ENCODE results near the gene NUTM2A.
"Not testable (repeated sequence)": the region's sequence is repeated elsewhere in the genome, so short reads cannot be mapped to it uniquely, and the experiment has no call there.

Gene NUTM2A, protein sequence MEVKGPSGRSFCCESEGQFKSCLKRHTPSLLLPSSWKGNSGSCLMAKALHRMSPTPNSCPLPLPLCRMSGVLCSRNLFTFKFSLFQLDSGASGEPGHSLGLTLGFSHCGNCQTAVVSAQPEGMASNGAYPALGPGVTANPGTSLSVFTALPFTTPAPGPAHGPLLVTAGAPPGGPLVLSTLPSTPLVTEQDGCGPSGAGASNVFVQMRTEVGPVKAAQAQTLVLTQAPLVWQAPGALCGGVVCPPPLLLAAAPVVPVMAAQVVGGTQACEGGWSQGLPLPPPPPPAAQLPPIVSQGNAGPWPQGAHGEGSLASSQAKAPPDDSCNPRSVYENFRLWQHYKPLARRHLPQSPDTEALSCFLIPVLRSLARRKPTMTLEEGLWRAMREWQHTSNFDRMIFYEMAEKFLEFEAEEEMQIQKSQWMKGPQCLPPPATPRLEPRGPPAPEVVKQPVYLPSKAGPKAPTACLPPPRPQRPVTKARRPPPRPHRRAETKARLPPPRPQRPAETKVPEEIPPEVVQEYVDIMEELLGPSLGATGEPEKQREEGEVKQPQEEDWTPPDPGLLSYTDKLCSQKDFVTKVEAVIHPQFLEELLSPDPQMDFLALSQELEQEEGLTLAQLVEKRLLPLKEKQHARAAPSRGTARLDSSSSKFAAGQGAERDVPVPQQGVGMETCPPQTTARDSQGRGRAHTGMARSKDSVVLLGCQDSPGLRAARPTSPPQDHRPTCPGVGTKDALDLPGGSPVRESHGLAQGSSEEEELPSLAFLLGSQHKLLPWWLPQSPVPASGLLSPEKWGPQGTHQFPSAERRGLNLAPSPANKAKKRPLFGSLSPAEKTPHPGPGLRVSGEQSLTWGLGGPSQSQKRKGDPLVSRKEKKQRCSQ

GRCh38 chr10:87225148-87225547 lies at the start of gene NUTM2A:
NUTM2A (plus strand) TSS chr10:87225448; CDS start chr10:87225831, 383 bp downstream.
- not testable (repeated sequence) for H4K20me1 ChIP-seq (ENCODE audit: insufficient read depth, low read length); H3F3A ChIP-seq (ENCODE audit: insufficient read depth, low read length); H3K27me3 ChIP-seq (replicated peaks; ENCODE audit: insufficient read depth, low read length); H3K9me2 ChIP-seq (replicated peaks; ENCODE audit: insufficient read depth, low read length); H3K4me1 ChIP-seq (ENCODE audit: low read length); H3K4me3 ChIP-seq (ENCODE audit: low read length); H3K4me2 ChIP-seq (ENCODE audit: low read depth, low read length); H3K27ac ChIP-seq (ENCODE audit: low read length); DNase-seq; H2AFZ ChIP-seq (ENCODE audit: low read length); H3K36me3 ChIP-seq (replicated peaks; ENCODE audit: insufficient read depth, low read length); H3K9ac ChIP-seq (ENCODE audit: low read length); H3K9me3 ChIP-seq (replicated peaks; ENCODE audit: insufficient read depth, low read length); H3K79me2 ChIP-seq (ENCODE audit: low read length)

- H3K27ac ChIP-seq (ENCODE audit: low read length); DNase-seq; H3K4me1 ChIP-seq (ENCODE audit: low read length); H3K36me3 ChIP-seq (replicated peaks; ENCODE audit: insufficient read depth, low read length); H3K9ac ChIP-seq (ENCODE audit: low read length); H3K79me2 ChIP-seq (ENCODE audit: low read length); H3K9me2 ChIP-seq (replicated peaks; ENCODE audit: insufficient read depth, low read length); H2AFZ ChIP-seq (ENCODE audit: low read length); H3K4me2 ChIP-seq (ENCODE audit: low read depth, low read length); H3K27me3 ChIP-seq (replicated peaks; ENCODE audit: insufficient read depth, low read length); H4K20me1 ChIP-seq (ENCODE audit: insufficient read depth, low read length); H3K9me3 ChIP-seq (replicated peaks; ENCODE audit: insufficient read depth, low read length); H3K4me3 ChIP-seq (ENCODE audit: low read length); H3F3A ChIP-seq (ENCODE audit: insufficient read depth, low read length): not testable (repeated sequence)
These were observed 47.7 kb upstream of the NUTM2A start for GRCh38 chr10:87177587-87177986.

DNA sequence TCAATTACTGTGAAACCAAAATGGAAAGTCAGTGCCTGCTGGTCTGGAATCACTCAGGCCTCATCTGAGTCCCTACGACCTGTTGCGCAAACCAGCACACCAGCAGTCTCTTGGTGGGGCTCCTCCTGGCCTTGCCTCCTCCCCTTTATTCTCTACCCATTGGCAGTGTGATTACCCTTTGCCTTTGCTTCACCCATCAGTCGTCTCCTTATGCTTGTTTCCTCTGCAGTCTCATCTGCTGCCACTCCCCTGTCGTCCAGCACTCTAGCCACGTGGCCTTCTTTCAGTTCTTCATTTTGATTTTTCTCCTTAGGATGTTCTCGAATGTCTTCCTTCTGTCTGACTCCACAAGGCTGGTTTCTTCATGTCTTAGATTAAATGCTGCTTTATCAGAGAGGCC lies 40.8 kb upstream of the NUTM2A start:
- H3K9me3 ChIP-seq (replicated peaks; ENCODE audit: insufficient read depth, low read length); H3F3A ChIP-seq (ENCODE audit: insufficient read depth, low read length); H3K27ac ChIP-seq (ENCODE audit: low read length); H3K4me2 ChIP-seq (ENCODE audit: low read depth, low read length); H3K4me3 ChIP-seq (ENCODE audit: low read length); H3K4me1 ChIP-seq (ENCODE audit: low read length); H3K36me3 ChIP-seq (replicated peaks; ENCODE audit: insufficient read depth, low read length); H3K9ac ChIP-seq (ENCODE audit: low read length); DNase-seq; H3K27me3 ChIP-seq (replicated peaks; ENCODE audit: insufficient read depth, low read length); H4K20me1 ChIP-seq (ENCODE audit: insufficient read depth, low read length); H3K79me2 ChIP-seq (ENCODE audit: low read length); H2AFZ ChIP-seq (ENCODE audit: low read length); H3K9me2 ChIP-seq (replicated peaks; ENCODE audit: insufficient read depth, low read length): not testable (repeated sequence)

DNA sequence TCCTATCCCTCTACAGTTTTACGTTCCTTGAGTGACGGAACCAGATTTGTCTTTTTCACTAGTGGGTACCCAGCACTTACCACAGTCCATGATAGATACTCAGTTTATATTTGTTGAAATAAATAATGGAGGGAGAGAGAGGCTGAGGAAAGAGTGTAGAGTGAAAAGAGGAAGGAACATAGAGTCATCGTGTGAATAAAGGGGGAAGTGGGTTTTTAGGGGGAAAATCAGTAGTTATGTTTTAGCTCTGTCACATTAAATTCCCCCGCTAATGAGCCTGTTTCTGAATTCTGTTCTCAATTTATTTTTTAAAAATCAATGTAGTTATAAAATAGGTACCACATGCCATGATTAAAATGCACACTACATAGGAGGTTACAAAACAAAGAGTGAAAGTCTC lies 39.2 kb upstream of the NUTM2A start:
- not testable (repeated sequence) for H3F3A ChIP-seq (ENCODE audit: insufficient read depth, low read length); H3K27me3 ChIP-seq (replicated peaks; ENCODE audit: insufficient read depth, low read length); H3K4me3 ChIP-seq (ENCODE audit: low read length); H3K9me2 ChIP-seq (replicated peaks; ENCODE audit: insufficient read depth, low read length); H4K20me1 ChIP-seq (ENCODE audit: insufficient read depth, low read length); H3K4me1 ChIP-seq (ENCODE audit: low read length); H2AFZ ChIP-seq (ENCODE audit: low read length); DNase-seq; H3K9ac ChIP-seq (ENCODE audit: low read length); H3K79me2 ChIP-seq (ENCODE audit: low read length); H3K36me3 ChIP-seq (replicated peaks; ENCODE audit: insufficient read depth, low read length); H3K9me3 ChIP-seq (replicated peaks; ENCODE audit: insufficient read depth, low read length); H3K4me2 ChIP-seq (ENCODE audit: low read depth, low read length); H3K27ac ChIP-seq (ENCODE audit: low read length)

DNA sequence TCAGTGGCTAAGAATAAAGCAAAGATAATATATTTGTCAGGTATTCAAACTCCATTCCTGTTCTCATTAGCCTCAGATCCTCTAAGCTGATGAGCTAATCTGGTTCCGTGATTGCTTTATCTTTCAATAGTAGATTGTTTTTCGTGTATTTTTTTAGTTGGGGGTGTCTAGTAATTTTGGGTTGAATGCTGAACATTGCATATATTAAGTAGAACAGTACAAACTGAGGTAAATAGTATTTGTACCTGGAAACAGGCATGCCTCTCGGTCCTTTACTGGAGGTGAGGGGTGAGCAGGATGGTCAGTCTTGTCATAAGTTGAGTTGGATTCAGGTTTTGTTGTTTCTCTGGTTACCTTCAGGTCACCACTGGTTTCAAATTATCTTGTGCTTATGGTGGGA lies 37.7 kb upstream of the NUTM2A start:
- H2AFZ ChIP-seq (ENCODE audit: low read length); H3K9ac ChIP-seq (ENCODE audit: low read length); H3K27me3 ChIP-seq (replicated peaks; ENCODE audit: insufficient read depth, low read length); H3K4me3 ChIP-seq (ENCODE audit: low read length); DNase-seq; H3K36me3 ChIP-seq (replicated peaks; ENCODE audit: insufficient read depth, low read length); H3K9me3 ChIP-seq (replicated peaks; ENCODE audit: insufficient read depth, low read length); H3F3A ChIP-seq (ENCODE audit: insufficient read depth, low read length); H3K4me2 ChIP-seq (ENCODE audit: low read depth, low read length); H3K9me2 ChIP-seq (replicated peaks; ENCODE audit: insufficient read depth, low read length); H3K27ac ChIP-seq (ENCODE audit: low read length); H4K20me1 ChIP-seq (ENCODE audit: insufficient read depth, low read length); H3K4me1 ChIP-seq (ENCODE audit: low read length); H3K79me2 ChIP-seq (ENCODE audit: low read length): not testable (repeated sequence)

- H3K79me2 ChIP-seq (ENCODE audit: low read length); H4K20me1 ChIP-seq (ENCODE audit: insufficient read depth, low read length); H3K4me1 ChIP-seq (ENCODE audit: low read length); H3F3A ChIP-seq (ENCODE audit: insufficient read depth, low read length); H3K27ac ChIP-seq (ENCODE audit: low read length); H3K9ac ChIP-seq (ENCODE audit: low read length); H3K9me3 ChIP-seq (replicated peaks; ENCODE audit: insufficient read depth, low read length); H3K4me2 ChIP-seq (ENCODE audit: low read depth, low read length); H3K36me3 ChIP-seq (replicated peaks; ENCODE audit: insufficient read depth, low read length); H3K27me3 ChIP-seq (replicated peaks; ENCODE audit: insufficient read depth, low read length); H3K4me3 ChIP-seq (ENCODE audit: low read length); DNase-seq; H2AFZ ChIP-seq (ENCODE audit: low read length); H3K9me2 ChIP-seq (replicated peaks; ENCODE audit: insufficient read depth, low read length): not testable (repeated sequence)
These were observed 33.4 kb upstream of the NUTM2A start for GRCh38 chr10:87191841-87192240.

DNA sequence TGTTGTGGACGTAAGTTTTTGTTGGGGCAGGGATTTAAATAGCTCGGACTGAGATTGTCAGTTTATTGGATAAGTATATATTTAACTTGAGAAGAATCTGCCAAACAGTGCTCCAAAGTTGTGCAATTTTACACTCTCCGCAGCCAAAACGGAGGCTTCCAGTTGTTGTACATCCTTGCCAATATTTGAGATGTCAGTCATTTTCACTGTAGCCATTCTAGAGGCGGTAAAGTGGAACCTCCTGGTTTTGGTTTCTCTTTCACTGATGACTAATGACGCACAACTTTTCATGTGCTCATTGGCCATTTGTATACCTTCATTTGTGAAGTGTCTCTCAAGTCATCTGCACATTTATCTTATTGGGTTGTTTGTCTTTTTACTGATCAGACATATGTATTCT lies 24.3 kb upstream of the NUTM2A start:
- peak; percentile 83 for DNase-seq

More for the DNA sequence above, 24.3 kb upstream of the NUTM2A start:
- H3K36me3 ChIP-seq (replicated peaks; ENCODE audit: insufficient read depth, low read length); H3K27me3 ChIP-seq (replicated peaks; ENCODE audit: insufficient read depth, low read length); H3K4me1 ChIP-seq (ENCODE audit: low read length); H3K9ac ChIP-seq (ENCODE audit: low read length); H3K79me2 ChIP-seq (ENCODE audit: low read length); H4K20me1 ChIP-seq (ENCODE audit: insufficient read depth, low read length); H3F3A ChIP-seq (ENCODE audit: insufficient read depth, low read length); H2AFZ ChIP-seq (ENCODE audit: low read length); H3K9me3 ChIP-seq (replicated peaks; ENCODE audit: insufficient read depth, low read length); H3K9me2 ChIP-seq (replicated peaks; ENCODE audit: insufficient read depth, low read length): not testable (repeated sequence)
- H3K4me3 ChIP-seq (ENCODE audit: low read length) = peak overlapping the region; percentile 45; the same call in 1 of the 2 replicates
- H3K27ac ChIP-seq (ENCODE audit: low read length) = peak overlapping the region; percentile 29; the same call in 1 of the 2 replicates
- H3K4me2 ChIP-seq (ENCODE audit: low read depth, low read length) = peak overlapping the region; percentile 65; the same call in 1 of the 2 replicates

Measured in MM.1S (cell line).